Astrocyte (in vitro differentiated cells and primary cell): ENCODE data around the gene SELENOS. TPM values are rescaled to one million over a fixed set of nuclear protein-coding genes. Genes with fewer than 3 reads are reported as not detected.

Experiments used
- DNase-seq: peaks from one replicate; pipeline ENCODE4 v3.0.0-alpha.2; 2010; ENCODE audit warnings: low read depth
- FAIRE-seq: peaks from 2 replicates; lab custom pipeline; 2011; peaks lifted over from hg19 to GRCh38; lab: Jason Lieb, UNC
- H2AFZ ChIP-seq: 2 replicates; pipeline ENCODE4 v1.6.0; 2012; ENCODE audit warnings: low read depth, low read length, inconsistent platforms
- H3K27ac ChIP-seq: 2 replicates; pipeline ENCODE4 v1.5.1; 2011; ENCODE audit warnings: low read depth, low read length, inconsistent platforms
- H3K27me3 ChIP-seq: 2 replicates; pipeline ENCODE4 v1.6.0; 2011; ENCODE audit warnings: low read length, inconsistent platforms; ENCODE audit not compliant: insufficient read depth
- H3K36me3 ChIP-seq: 2 replicates; pipeline ENCODE4 v1.5.1; 2011; ENCODE audit warnings: low read length, inconsistent platforms; ENCODE audit not compliant: insufficient read depth
- H3K4me1 ChIP-seq: 2 replicates; pipeline ENCODE4 v1.5.1; 2011; ENCODE audit warnings: low read length, inconsistent platforms; ENCODE audit not compliant: insufficient read depth
- H3K4me2 ChIP-seq: 2 replicates; pipeline ENCODE4 v1.6.0; 2012; ENCODE audit warnings: low read length, inconsistent platforms
- H3K4me3 ChIP-seq: 2 replicates; pipeline ENCODE4 v1.5.1; 2011; ENCODE audit warnings: low read depth, mild to moderate bottlenecking, low read length, inconsistent platforms; ENCODE audit not compliant: insufficient read depth
- H3K79me2 ChIP-seq: 2 replicates; pipeline ENCODE4 v1.6.0; 2012; ENCODE audit warnings: mild to moderate bottlenecking, low read length, inconsistent platforms; ENCODE audit not compliant: insufficient read depth
- H3K9ac ChIP-seq: 2 replicates; pipeline ENCODE4 v1.6.0; 2012; ENCODE audit warnings: mild to moderate bottlenecking, low read length, inconsistent platforms
- H3K9me3 ChIP-seq: 2 replicates; pipeline ENCODE4 v1.5.1; 2012; ENCODE audit warnings: low read depth, mild to moderate bottlenecking, low read length, inconsistent platforms; ENCODE audit not compliant: insufficient read depth
- H4K20me1 ChIP-seq: 2 replicates; pipeline ENCODE4 v1.6.0; 2012; ENCODE audit warnings: low read length, inconsistent platforms; ENCODE audit not compliant: insufficient read depth
- H3K27ac Mint-ChIP-seq: one replicate; pipeline ENCODE4 v1.8.0; 2021; ENCODE audit warnings: mild to moderate bottlenecking, mixed read lengths; ENCODE audit not compliant: unreplicated experiment
- H3K27me3 Mint-ChIP-seq: one replicate; pipeline ENCODE4 v1.8.0; 2021; ENCODE audit warnings: low read depth, mixed read lengths; ENCODE audit not compliant: unreplicated experiment
- H3K36me3 Mint-ChIP-seq: one replicate; pipeline ENCODE4 v1.8.0; 2021; ENCODE audit warnings: low read depth, mixed read lengths; ENCODE audit not compliant: unreplicated experiment
- H3K4me1 Mint-ChIP-seq: one replicate; pipeline ENCODE4 v1.8.0; 2021; ENCODE audit warnings: low read depth, mixed read lengths; ENCODE audit not compliant: unreplicated experiment
- H3K4me3 Mint-ChIP-seq: one replicate; pipeline ENCODE4 v1.8.0; 2021; ENCODE audit warnings: mild to moderate bottlenecking, moderate library complexity, mixed read lengths; ENCODE audit not compliant: unreplicated experiment
- H3K9me3 Mint-ChIP-seq: one replicate; pipeline ENCODE4 v1.8.0; 2021; ENCODE audit warnings: mild to moderate bottlenecking, mixed read lengths; ENCODE audit not compliant: unreplicated experiment
- CTCF ChIP-seq: IDR thresholded peaks from 2 replicates; pipeline ENCODE4 v1.5.1; 2011; ENCODE audit warnings: low read depth, mild to moderate bottlenecking, inconsistent platforms, low read length, moderate library complexity; ENCODE audit not compliant: insufficient read depth
- EZH2 ChIP-seq: IDR thresholded peaks from 2 replicates; pipeline ENCODE4 v1.6.1; 2012; ENCODE audit warnings: mild to moderate bottlenecking, low read length, inconsistent platforms; ENCODE audit not compliant: insufficient read depth
- total RNA-seq: library from RNA; stranded (reverse); gene quantifications from 2 replicates; pipeline ENCODE4 v1.2.1, GENCODE V29; 2021

SELENOS gene
- total RNA-seq, 1 donor from 2014 or later: 71.2 TPM

DNA sequence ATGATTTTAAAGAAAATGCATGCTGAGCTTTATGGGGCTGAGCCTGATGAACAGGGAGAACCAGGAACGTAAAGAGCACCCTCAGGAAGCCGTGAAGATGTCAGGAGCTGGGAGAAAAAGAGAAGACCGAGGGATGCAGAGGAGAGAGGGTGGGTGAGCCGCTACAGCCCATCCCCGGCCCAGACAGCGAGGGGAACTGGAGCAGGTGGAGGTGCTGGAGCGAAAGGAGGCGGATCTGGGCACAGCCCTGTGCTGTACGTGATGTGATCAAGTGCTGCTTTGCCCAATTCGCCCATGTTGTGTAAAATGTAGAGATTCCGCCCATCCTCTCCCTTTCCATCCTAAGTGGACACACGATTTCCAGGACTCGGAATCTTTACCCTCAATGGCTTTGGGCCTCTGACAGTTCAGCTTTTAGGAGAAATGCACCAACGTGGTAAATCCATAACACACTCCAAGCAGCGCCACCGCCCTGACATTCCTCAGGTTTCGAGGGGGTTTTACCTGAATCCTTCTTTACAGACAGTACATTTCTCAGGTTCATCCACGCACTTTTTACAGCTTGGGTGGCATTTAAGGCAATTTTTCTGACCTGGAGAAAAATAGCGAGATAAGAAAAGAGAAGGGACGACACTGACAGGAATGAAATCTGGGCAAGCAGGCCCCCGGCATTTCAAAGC, 44.9 kb upstream of the SELENOS start:
- H3K27ac Mint-ChIP-seq: no peak overlapping the region
- Histone ChIP-seq H3K36me3 (no peaks in the 10 kb centered on the region), H4K20me1 (no peaks in the 10 kb centered on the region), H3K4me3 (no peak overlapping the region), H3K27me3 (peaks cover 2% of the 10 kb centered on the region), H3K9me3 (no peaks in the 10 kb centered on the region), H3K27ac (no peak overlapping the region), H3K9ac (no peak overlapping the region), H2AFZ (no peak overlapping the region), H3K4me2 (no peak overlapping the region), H3K4me1 (no peaks in the 10 kb centered on the region), H3K79me2 (no peaks in the 10 kb centered on the region)
- TF ChIP-seq EZH2 (no peak), CTCF (no peak)
- H3K9me3 Mint-ChIP-seq: no peaks in the 10 kb centered on the region
- peaks cover 53% of the 10 kb centered on the region for H3K27me3 Mint-ChIP-seq
- no peak for DNase-seq
- FAIRE-seq: no peak
- H3K36me3 Mint-ChIP-seq: no peaks in the 10 kb centered on the region
- no peaks in the 10 kb centered on the region for H3K4me1 Mint-ChIP-seq
- H3K4me3 Mint-ChIP-seq: no peak overlapping the region

DNA sequence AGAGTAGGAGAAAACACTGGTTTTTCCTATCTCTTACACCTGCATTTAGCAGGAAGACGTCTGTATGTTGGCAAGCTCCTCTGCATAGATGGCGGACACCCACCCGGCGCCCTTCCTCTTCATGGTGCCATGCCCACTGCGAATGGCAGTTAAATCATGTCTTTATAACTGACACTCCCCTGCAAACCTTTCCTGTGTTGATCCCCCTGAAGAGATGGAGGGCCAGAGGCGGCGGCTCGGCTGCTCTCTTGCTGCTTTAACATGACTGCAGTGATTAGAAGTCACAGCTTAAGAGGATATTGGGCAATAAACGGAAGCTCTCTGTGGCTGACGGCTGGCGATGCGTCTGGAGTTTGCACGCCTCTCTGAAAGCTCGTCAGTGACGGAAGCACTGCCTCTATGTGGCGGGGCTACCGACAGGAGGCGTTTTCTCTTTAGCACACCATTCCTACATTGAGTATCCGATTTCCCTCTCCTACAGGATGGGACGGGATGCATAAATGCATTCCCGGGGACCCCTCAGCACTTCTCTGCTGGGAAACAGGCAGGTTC, 43.3 kb upstream of the SELENOS start:
- no peak overlapping the region for H3K9ac ChIP-seq
- Mint-ChIP-seq H3K4me3 (no peak overlapping the region), H3K36me3 (no peaks in the 10 kb centered on the region), H3K27me3 (peaks cover 40% of the 10 kb centered on the region), H3K27ac (no peak overlapping the region), H3K9me3 (no peaks in the 10 kb centered on the region), H3K4me1 (no peaks in the 10 kb centered on the region)
- no peak overlapping the region for H3K27ac ChIP-seq
- no peak for TF ChIP-seq EZH2
- no peak for TF ChIP-seq CTCF
- no peaks in the 10 kb centered on the region for H3K9me3 ChIP-seq
- H3K36me3 ChIP-seq: no peaks in the 10 kb centered on the region
- H2AFZ ChIP-seq: no peak overlapping the region
- H3K79me2 ChIP-seq: no peaks in the 10 kb centered on the region
- no peak overlapping the region for H3K4me2 ChIP-seq
- DNase-seq: peak; percentile 4
- no peaks in the 10 kb centered on the region for H4K20me1 ChIP-seq
- no peaks in the 10 kb centered on the region for H3K4me1 ChIP-seq
- no peak overlapping the region for H3K4me3 ChIP-seq
- H3K27me3 ChIP-seq: peaks cover 2% of the 10 kb centered on the region
- FAIRE-seq: no peak

GRCh38 chr15:101318839-101319238, 41.6 kb upstream of the SELENOS start:
- H2AFZ ChIP-seq: no peak overlapping the region
- Mint-ChIP-seq H3K4me3 (no peak overlapping the region), H3K36me3 (no peaks in the 10 kb centered on the region), H3K4me1 (no peaks in the 10 kb centered on the region), H3K27me3 (peaks cover 36% of the 10 kb centered on the region), H3K9me3 (no peaks in the 10 kb centered on the region), H3K27ac (no peak overlapping the region)
- no peaks in the 10 kb centered on the region for H3K79me2 ChIP-seq
- no peak overlapping the region for H3K9ac ChIP-seq
- no peak for DNase-seq
- H3K9me3 ChIP-seq: no peaks in the 10 kb centered on the region
- H3K27me3 ChIP-seq: peaks cover 2% of the 10 kb centered on the region
- no peaks in the 10 kb centered on the region for H3K4me1 ChIP-seq
- no peak overlapping the region for H3K27ac ChIP-seq
- H3K4me2 ChIP-seq: no peak overlapping the region
- no peaks in the 10 kb centered on the region for H4K20me1 ChIP-seq
- H3K4me3 ChIP-seq: no peak overlapping the region
- no peaks in the 10 kb centered on the region for H3K36me3 ChIP-seq
- FAIRE-seq: no peak
- TF ChIP-seq CTCF: no peak
- TF ChIP-seq EZH2: no peak
